SU-DHL-6 (cell line): ENCODE results near the gene NINJ2.

Experiments used
- H2AFZ ChIP-seq: fragments of 200-600 bp; sonication (generic); 2 replicates; pipeline ENCODE4 v1.6.1; 2014; ENCODE audit warnings: low read depth, mild to moderate bottlenecking, moderate library complexity, mixed read lengths, antibody characterized with exemption, low read length; ENCODE audit not compliant: severe bottlenecking
- H3F3A ChIP-seq: fragments of 200-600 bp; shearing (Covaris generic); 2 replicates; pipeline ENCODE4 v1.6.0; 2016; ENCODE audit warnings: antibody characterized with exemption, mild to moderate bottlenecking; ENCODE audit not compliant: insufficient read depth
- H3K27ac ChIP-seq: fragments of 200-600 bp; sonication (generic); 2 replicates; pipeline ENCODE4 v1.5.1; 2016; ENCODE audit warnings: low read depth, mild to moderate bottlenecking, low read length, moderate library complexity, mixed read lengths
- H3K27me3 ChIP-seq: fragments of 200-600 bp; sonication (generic), shearing (Covaris generic); 2 replicates; pipeline ENCODE4 v1.6.0; 2014; ENCODE audit warnings: mild to moderate bottlenecking, low read length
- H3K36me3 ChIP-seq: fragments of 200-600 bp; sonication (generic); 2 replicates; pipeline ENCODE4 v1.6.1; 2014; ENCODE audit warnings: mild to moderate bottlenecking, low read length, mixed read lengths
- H3K4me2 ChIP-seq: fragments of 300-600, 200-600 bp; shearing (Covaris generic), sonication (generic); 2 replicates; pipeline ENCODE4 v1.6.0; 2014; ENCODE audit warnings: low read length, low read depth, mild to moderate bottlenecking; ENCODE audit not compliant: poor library complexity, severe bottlenecking
- H3K4me3 ChIP-seq: fragments of 200-600 bp; sonication (generic); 2 replicates; pipeline ENCODE4 v1.5.1; 2014; ENCODE audit warnings: antibody characterized with exemption, low read length, mild to moderate bottlenecking, mixed read lengths; ENCODE audit not compliant: insufficient read depth, poor library complexity, severe bottlenecking
- H3K79me2 ChIP-seq: fragments of 200-600 bp; sonication (generic); 2 replicates; pipeline ENCODE4 v1.6.1; 2014; ENCODE audit warnings: mild to moderate bottlenecking, low read length, moderate library complexity; ENCODE audit not compliant: insufficient read depth
- H3K9ac ChIP-seq: fragments of 200-600 bp; sonication (generic); 2 replicates; pipeline ENCODE4 v1.7.0; 2014; ENCODE audit warnings: mild to moderate bottlenecking, low read length
- H3K9me2 ChIP-seq: fragments of 200-600 bp; sonication (generic); replicated peaks from 2 replicates; pipeline ENCODE4 v1.6.1; 2014; ENCODE audit warnings: low read length; ENCODE audit not compliant: insufficient read depth
- H3K9me3 ChIP-seq: fragments of 200-600 bp; sonication (generic); 2 replicates; pipeline ENCODE4 v1.6.1; 2014; ENCODE audit warnings: low read length, mixed read lengths; ENCODE audit not compliant: insufficient read depth
- H4K20me1 ChIP-seq: fragments of 200-600 bp; sonication (generic); 2 replicates; pipeline ENCODE4 v1.6.1; 2014; ENCODE audit warnings: low read depth, mild to moderate bottlenecking, antibody characterized with exemption, low read length, moderate library complexity, mixed read lengths
- CTCF ChIP-seq: fragments of 200-600 bp; sonication (generic); IDR thresholded peaks from one replicate; pipeline ENCODE4 v1.5.1; 2017; ENCODE audit warnings: antibody characterized with exemption, mild to moderate bottlenecking, low read length, moderate library complexity; ENCODE audit not compliant: insufficient read depth, poor library complexity, severe bottlenecking
- EZH2phosphoT487 ChIP-seq: fragments of 200-600 bp; sonication (generic), shearing (Covaris generic); conservative IDR thresholded peaks from 2 replicates; pipeline ENCODE4 v1.6.1; 2018; ENCODE audit warnings: mild to moderate bottlenecking, antibody characterized with exemption, low read length, moderate library complexity, mixed read lengths

Gene NINJ2

GRCh38 chr12:517538-517937, 145.7 kb downstream of the NINJ2 start:
- Histone ChIP-seq H3F3A (no peaks in the 10 kb centered on the region), H4K20me1 (no peaks in the 10 kb centered on the region), H3K27ac (no peak overlapping the region), H3K79me2 (no peaks in the 10 kb centered on the region), H3K36me3 (no peaks in the 10 kb centered on the region), H3K4me3 (no peak overlapping the region), H3K9me3 (no peaks in the 10 kb centered on the region), H3K9ac (no peak overlapping the region), H2AFZ (no peak overlapping the region), H3K27me3 (no peaks in the 10 kb centered on the region), H3K4me2 (no peak overlapping the region), H3K9me2 (no peaks in the 10 kb centered on the region)
- no peak for TF ChIP-seq EZH2phosphoT487
- no peak for TF ChIP-seq CTCF
